Endodermal cell (in vitro differentiated cells): ENCODE data around the gene MOSPD3. TPM values are rescaled to one million over a fixed set of nuclear protein-coding genes. Genes with fewer than 3 reads are reported as not detected.

Experiments
- DNase-seq: peaks from one replicate; pipeline ENCODE4 v3.0.0-alpha.2; 2017
- H3K27ac ChIP-seq: 2 replicates; pipeline ENCODE4 v1.5.1; 2013; ENCODE audit warnings: mild to moderate bottlenecking, low read depth, low read length, moderate library complexity
- H3K27me3 ChIP-seq: 2 replicates; pipeline ENCODE4 v1.6.1; 2013; ENCODE audit warnings: mild to moderate bottlenecking, low read length, moderate library complexity; ENCODE audit not compliant: insufficient read depth, control insufficient read depth, poor library complexity, severe bottlenecking
- H3K36me3 ChIP-seq: 2 replicates; pipeline ENCODE4 v1.7.0; 2013; ENCODE audit warnings: mild to moderate bottlenecking, low read length, moderate library complexity; ENCODE audit not compliant: control insufficient read depth, insufficient read depth
- H3K4me1 ChIP-seq: one replicate; pipeline ENCODE4 v1.7.0; 2013; ENCODE audit warnings: low read length; ENCODE audit not compliant: control insufficient read depth, insufficient read depth
- H3K4me3 ChIP-seq: 2 replicates; pipeline ENCODE4 v1.5.1; 2013; ENCODE audit warnings: mild to moderate bottlenecking, low read length, moderate library complexity
- H3K9ac ChIP-seq: 2 replicates; pipeline ENCODE4 v1.6.1; 2013; ENCODE audit warnings: mild to moderate bottlenecking, low read length, moderate library complexity; ENCODE audit not compliant: poor library complexity, severe bottlenecking; ENCODE audit errors: extremely low read depth
- H3K9me3 ChIP-seq: 2 replicates; pipeline ENCODE4 v1.6.1; 2013; ENCODE audit warnings: mild to moderate bottlenecking, low read length, moderate library complexity; ENCODE audit not compliant: control insufficient read depth
- H3K27ac Mint-ChIP-seq: 2 replicates; pipeline ENCODE4 v1.8.0; 2020; ENCODE audit warnings: mixed read lengths
- H3K27me3 Mint-ChIP-seq: 2 replicates; pipeline ENCODE4 v1.8.0; 2021; ENCODE audit warnings: mild to moderate bottlenecking, mixed read lengths; ENCODE audit not compliant: insufficient read depth
- H3K36me3 Mint-ChIP-seq: 2 replicates; pipeline ENCODE4 v1.8.0; 2020; ENCODE audit warnings: low read depth, mixed read lengths
- H3K4me1 Mint-ChIP-seq: 2 replicates; pipeline ENCODE4 v1.8.0; 2020; ENCODE audit warnings: mixed read lengths
- H3K4me3 Mint-ChIP-seq: 2 replicates; pipeline ENCODE4 v1.8.0; 2020; ENCODE audit warnings: mild to moderate bottlenecking, moderate library complexity, mixed read lengths
- H3K9me3 Mint-ChIP-seq: 2 replicates; pipeline ENCODE4 v1.8.0; 2020; ENCODE audit warnings: mild to moderate bottlenecking, mixed read lengths
- CTCF ChIP-seq: fragments of 200-600 bp; sonication (generic); conservative IDR thresholded peaks from 2 replicates; pipeline ENCODE4 v1.5.0; 2021; ENCODE audit warnings: antibody characterized with exemption, mild to moderate bottlenecking
- WGBS, 2 experiments: methylation state at CpG; one replicate each; pipeline versions ENCODE4 v1.1.5 to v1.1.7; 2013; ENCODE audit warnings: missing lambda C conversion rate in 2 of 2, mixed read lengths in 1 of 2; ENCODE audit not compliant: insufficient coverage in 1 of 2, insufficient read length in 1 of 2; 5-methylcytosine and 5-hydroxymethylcytosine counted together
- total RNA-seq, 2 donors: library from RNA; stranded (reverse); fragmentation: NEBNext Ultra II Directional in 1 of 2; extraction: Animal tissue kit (Norgen Biotek cat#: 25700) in 1 of 2; gene quantifications; 2 replicates in 1 of 2; 3 replicates in 1 of 2; pipeline ENCODE4 v1.2.1, GENCODE V29; 2021

Gene MOSPD3
- total RNA-seq, 2 donors from 2014 or later: 19.8 to 25.5 TPM

- Histone ChIP-seq H3K9ac (no peak overlapping the region), H3K4me1 (no peaks in the 10 kb centered on the region), H3K9me3 (no peaks in the 10 kb centered on the region), H3K36me3 (no peaks in the 10 kb centered on the region), H3K4me3 (no peak overlapping the region), H3K27me3 (no peaks in the 10 kb centered on the region), H3K27ac (no peak overlapping the region)
- no peaks in the 10 kb centered on the region for H3K9me3 Mint-ChIP-seq
- H3K27me3 Mint-ChIP-seq: peaks cover 25% of the 10 kb centered on the region
- H3K36me3 Mint-ChIP-seq: no peaks in the 10 kb centered on the region
- DNase-seq: no peak
- no peak overlapping the region for H3K27ac Mint-ChIP-seq
- 94 to 96% methylated on average over 2 to 7 of the region's 7 CpGs for WGBS, 2 experiments
- no peak overlapping the region for H3K4me3 Mint-ChIP-seq
- H3K4me1 Mint-ChIP-seq: peaks cover 4% of the 10 kb centered on the region
- no peak for TF ChIP-seq CTCF
Measured at GRCh38 chr7:100595188-100595587, 17.2 kb upstream of the MOSPD3 start.

- Mint-ChIP-seq H3K4me3 (no peak overlapping the region), H3K4me1 (peaks cover 10% of the 10 kb centered on the region)
Measured at GRCh38 chr7:100598425-100598824, 13.9 kb upstream of the MOSPD3 start.

GRCh38 chr7:100599911-100600729 is 12.2 kb upstream of the MOSPD3 start:
- no peak overlapping the region for H3K27ac Mint-ChIP-seq
- peaks cover under 1% of the 10 kb centered on the region for H3K4me1 ChIP-seq
- H3K36me3 ChIP-seq: no peaks in the 10 kb centered on the region
- no peak overlapping the region for H3K9ac ChIP-seq
- TF ChIP-seq CTCF: peak; percentile 50
- no peak overlapping the region for H3K4me3 ChIP-seq
- no peaks in the 10 kb centered on the region for H3K36me3 Mint-ChIP-seq
- 82 to 95% methylated on average over 8 to 18 of the region's 18 CpGs for WGBS, 2 experiments
- no peaks in the 10 kb centered on the region for H3K9me3 Mint-ChIP-seq
- DNase-seq: no peak
- no peak overlapping the region for H3K27ac ChIP-seq
- H3K27me3 Mint-ChIP-seq: peaks cover 14% of the 10 kb centered on the region
- H3K27me3 ChIP-seq: peaks cover 4% of the 10 kb centered on the region
- no peaks in the 10 kb centered on the region for H3K9me3 ChIP-seq
- H3K4me3 Mint-ChIP-seq: no peak overlapping the region
- peaks cover 16% of the 10 kb centered on the region for H3K4me1 Mint-ChIP-seq

More at GRCh38 chr7:100598425-100598824, 13.9 kb upstream of the MOSPD3 start:
- H3K27me3 ChIP-seq: no peaks in the 10 kb centered on the region
- no peaks in the 10 kb centered on the region for H3K36me3 Mint-ChIP-seq
- peaks cover 13% of the 10 kb centered on the region for H3K27me3 Mint-ChIP-seq
- no peaks in the 10 kb centered on the region for H3K4me1 ChIP-seq
- H3K27ac Mint-ChIP-seq: no peak overlapping the region
- H3K4me3 ChIP-seq: no peak overlapping the region
- no peaks in the 10 kb centered on the region for H3K36me3 ChIP-seq
- no peak overlapping the region for H3K27ac ChIP-seq
- DNase-seq: no peak
- H3K9me3 ChIP-seq: no peaks in the 10 kb centered on the region
- no peak overlapping the region for H3K9ac ChIP-seq
- no peak for TF ChIP-seq CTCF
- 95% methylated on average over 4 of the region's 4 CpGs for WGBS, 2 experiments
- H3K9me3 Mint-ChIP-seq: no peaks in the 10 kb centered on the region
